Naive B cell (primary cell): ENCODE measurements around the gene SP140. TPM values are rescaled to one million over a fixed set of nuclear protein-coding genes. Genes with fewer than 3 reads are reported as not detected.

Experiments
- ATAC-seq, 2 donors: fragments of 150-1000 bp; cut with Tn5 transposase; 2 replicates each; pipeline ENCODE4 v1.10.0; 2021; ENCODE audit warnings: low read depth in 2 of 2, mild to moderate bottlenecking in 2 of 2, moderate library complexity in 2 of 2
- DNase-seq: peaks from one replicate; pipeline ENCODE4 v3.0.0; 2022
- H3K27ac Mint-ChIP-seq, 6 donors: one replicate each; pipeline ENCODE4 v1.8.0; 2020 to 2022; ENCODE audit warnings: mild to moderate bottlenecking in 6 of 6, mixed read lengths in 6 of 6, moderate library complexity in 5 of 6, inconsistent platforms in 2 of 6
- H3K27me3 Mint-ChIP-seq, 3 donors: one replicate each; pipeline ENCODE4 v1.8.0; 2021 to 2022; ENCODE audit warnings: mixed read lengths in 3 of 3, mild to moderate bottlenecking in 1 of 3
- H3K36me3 Mint-ChIP-seq, 2 donors: one replicate each; pipeline ENCODE4 v1.8.0; 2020 to 2022; ENCODE audit warnings: mixed read lengths in 2 of 2, inconsistent platforms in 1 of 2, mild to moderate bottlenecking in 1 of 2
- H3K4me1 Mint-ChIP-seq, 3 donors: one replicate each; pipeline ENCODE4 v1.8.0; 2020 to 2022; ENCODE audit warnings: mixed read lengths in 3 of 3, inconsistent platforms in 1 of 3, mild to moderate bottlenecking in 1 of 3, moderate library complexity in 1 of 3
- H3K4me3 Mint-ChIP-seq, 8 donors: one replicate each; pipeline ENCODE4 v1.8.0; 2020 to 2022; ENCODE audit warnings: mild to moderate bottlenecking in 8 of 8, mixed read lengths in 8 of 8, moderate library complexity in 8 of 8, inconsistent platforms in 2 of 8
- H3K9me3 Mint-ChIP-seq, 7 donors: one replicate each; pipeline ENCODE4 v1.8.0; 2020 to 2022; ENCODE audit warnings: mixed read lengths in 7 of 7, mild to moderate bottlenecking in 5 of 7, inconsistent platforms in 2 of 7, moderate library complexity in 1 of 7
- polyA plus RNA-seq, 6 donors: library from polyadenylated mRNA; unstranded; fragments of 300-500 nt; fragmentation: Illumina TruSeq; gene quantifications; one replicate each; pipeline ENCODE4 v1.2.3, GENCODE V29; 2021; ENCODE audit warnings: low read depth in 6 of 6

SP140 gene
- 10 to 100 TPM; 65.4 to 95.3 (median 76.7) TPM for polyA plus RNA-seq

DNA sequence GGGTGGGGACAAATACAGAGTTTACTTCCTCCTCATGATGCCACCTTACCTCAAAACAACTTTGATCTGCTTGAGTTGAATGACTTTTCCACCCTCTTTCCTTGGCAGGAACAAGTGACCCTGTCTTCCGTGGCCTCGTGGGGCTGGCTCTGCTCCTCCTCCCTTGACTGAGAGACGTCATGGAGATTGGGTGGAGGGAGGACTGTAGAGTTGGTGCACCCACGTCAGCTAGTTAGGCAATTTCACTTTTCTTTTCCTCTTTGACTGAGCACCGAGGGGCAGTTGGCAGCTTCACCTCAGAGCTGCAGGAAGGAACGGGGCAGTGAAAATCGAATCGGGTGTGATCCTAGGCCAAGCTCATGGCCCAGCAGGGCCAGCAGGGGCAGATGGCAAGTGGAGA lies at the start of gene SP140:
SP140 (plus strand) TSS at position 251 of the 400 bp plus-strand sequence; CDS start at position 360, 109 bp downstream.
- Mint-ChIP-seq H3K27me3 (no peaks in the 10 kb centered on the region), H3K27ac (peak within 1 kb of the TSS; percentile 95 to 99 (median 99)), H3K4me1 (peaks cover 58 to 88% (median 81%) of the 10 kb centered on the region in 3 donors), H3K4me3 (peak within 1 kb of the TSS; percentile 92 to 99 (median 95)), H3K36me3 (peaks cover 8 to 9% of the 10 kb centered on the region in 2 donors), H3K9me3 (peaks cover 0 to 8% (median 5%) of the 10 kb centered on the region in 7 donors)
- peak; percentile 88 for DNase-seq
- ATAC-seq = peak; percentile 79 to 80

DNA sequence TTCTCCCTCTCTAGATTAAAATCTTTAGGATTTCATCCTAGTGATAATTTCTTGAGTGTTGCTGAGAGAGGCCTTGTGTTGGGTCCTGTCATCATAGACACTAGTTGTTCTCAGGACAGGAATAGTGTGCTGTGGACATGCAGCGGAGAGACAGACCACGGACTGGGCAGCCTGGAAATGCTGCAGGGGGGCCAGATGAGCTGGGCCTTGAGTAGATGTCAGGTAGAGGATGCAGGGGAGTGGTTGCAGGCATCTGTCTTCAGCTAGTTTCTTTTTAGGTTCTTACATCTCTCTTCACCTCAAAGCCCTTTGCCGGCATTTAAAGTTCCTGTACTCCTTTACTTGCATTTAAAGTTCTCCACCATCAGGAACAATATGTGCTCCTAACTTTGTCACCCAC lies 48.5 kb upstream of the SP140 start:
- Mint-ChIP-seq H3K36me3 (peaks cover 40 to 57% of the 10 kb centered on the region in 2 donors), H3K27me3 (no peaks in the 10 kb centered on the region), H3K4me1 (peaks cover 0 to 9% (median 5%) of the 10 kb centered on the region in 3 donors), H3K9me3 (peaks cover 0 to 1% (median 0%) of the 10 kb centered on the region in 7 donors), H3K4me3 (peak overlapping the region in 1 of 8 donors; percentile 66), H3K27ac (peak overlapping the region in 2 of 6 donors; percentile 65 to 80)
- ATAC-seq (no peak), DNase-seq (no peak)

DNA sequence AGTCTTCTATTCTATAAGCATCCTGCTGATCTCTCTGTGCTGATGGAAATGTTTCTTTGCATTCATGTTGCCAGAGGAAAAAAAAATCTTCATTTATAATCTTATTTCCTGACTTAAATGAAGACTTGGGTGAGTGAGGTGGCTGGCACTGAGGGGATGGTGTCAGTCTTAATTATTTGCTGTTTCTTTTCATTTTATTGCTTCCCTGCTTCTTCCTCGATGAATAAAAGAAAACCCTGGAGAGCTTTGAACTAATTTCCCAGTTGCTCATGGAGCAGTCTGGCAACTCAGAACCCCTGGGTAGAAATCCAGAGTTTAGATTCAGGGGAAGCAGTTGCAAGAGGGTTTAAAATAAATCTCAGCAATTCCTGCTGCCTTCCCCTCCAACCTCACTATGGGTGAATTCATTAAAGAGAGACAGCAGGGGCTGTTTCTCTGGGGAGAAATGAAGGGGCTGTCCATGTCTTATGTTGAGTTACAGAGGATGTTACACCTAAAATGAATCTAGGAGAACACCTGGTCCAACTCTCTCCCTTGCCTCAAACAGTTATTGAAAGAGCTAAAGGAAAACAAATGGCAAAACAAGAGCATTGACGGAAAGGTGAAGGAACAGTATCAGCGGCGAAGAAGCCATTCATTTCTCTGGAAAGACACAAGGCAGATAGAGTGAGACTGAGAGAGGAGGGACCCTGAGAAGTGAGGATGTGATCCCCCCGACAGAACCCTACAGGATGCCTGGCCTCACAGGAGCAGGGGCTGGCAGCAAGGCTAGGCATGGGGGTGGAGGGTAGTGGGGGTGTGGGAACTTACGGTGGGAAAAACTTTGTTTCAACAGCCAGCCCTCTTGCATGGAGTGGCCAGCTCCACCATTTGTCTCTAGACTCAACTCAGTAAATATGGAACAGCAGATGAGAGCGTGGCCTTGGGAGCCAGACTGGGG lies 46.7 kb upstream of the SP140 start:
- no peak overlapping the region for H3K4me3 Mint-ChIP-seq
- H3K4me1 Mint-ChIP-seq = peaks cover 0 to 9% (median 5%) of the 10 kb centered on the region in 3 donors
- H3K27me3 Mint-ChIP-seq = no peaks in the 10 kb centered on the region
- ATAC-seq = no peak
- H3K36me3 Mint-ChIP-seq = peaks cover 50 to 71% of the 10 kb centered on the region in 2 donors
- no peak for DNase-seq
- H3K9me3 Mint-ChIP-seq = peaks cover 0 to 2% (median 0%) of the 10 kb centered on the region in 7 donors
- peak overlapping the region in 3 of 6 donors; percentile 18 to 76 (median 36) for H3K27ac Mint-ChIP-seq

DNA sequence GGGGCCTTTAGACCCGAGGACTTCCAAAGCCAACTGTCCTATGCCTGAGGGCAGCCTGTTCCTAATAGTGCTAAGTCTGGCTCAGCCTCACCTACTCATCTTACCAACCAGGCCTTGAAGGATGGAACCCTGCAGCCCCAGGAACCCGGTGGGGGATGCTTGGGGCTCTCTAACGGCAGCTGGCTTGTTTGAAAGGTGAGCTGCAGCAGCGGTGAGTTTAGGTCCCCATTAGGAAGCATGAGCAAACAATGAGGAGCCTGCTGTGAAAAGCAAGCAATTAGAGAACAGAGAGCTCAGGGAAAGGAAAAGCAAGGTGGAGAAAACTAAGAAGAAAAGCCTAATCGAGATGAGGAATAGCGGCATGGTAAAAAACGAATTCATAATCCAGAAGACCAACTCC lies 45.6 kb upstream of the SP140 start:
- Mint-ChIP-seq H3K27ac (peak overlapping the region in 2 of 6 donors; percentile 12 to 76), H3K36me3 (peaks cover 50 to 73% of the 10 kb centered on the region in 2 donors), H3K4me1 (peaks cover 0 to 9% (median 5%) of the 10 kb centered on the region in 3 donors), H3K4me3 (no peak overlapping the region), H3K9me3 (peaks cover 0 to 2% (median 0%) of the 10 kb centered on the region in 7 donors), H3K27me3 (no peaks in the 10 kb centered on the region)
- ATAC-seq = no peak
- DNase-seq = no peak

DNA sequence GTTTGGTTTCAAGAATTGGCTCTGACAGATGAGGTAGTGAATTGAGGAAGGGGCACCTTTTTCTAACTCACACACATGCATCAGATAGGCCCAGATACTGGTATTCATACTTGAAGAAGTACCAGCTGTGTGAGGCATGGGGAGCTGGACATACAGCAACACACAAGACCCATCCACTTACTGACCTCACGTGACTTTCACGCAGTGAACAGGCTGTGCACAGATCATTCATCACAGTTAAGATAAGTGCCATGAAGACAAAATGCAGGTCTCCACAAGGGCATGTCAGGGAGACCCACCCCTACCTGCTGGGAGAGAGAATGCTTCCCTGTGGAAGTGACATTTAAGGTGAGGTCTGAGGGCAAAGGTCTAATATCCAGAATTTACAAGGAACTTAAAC lies 44.3 kb upstream of the SP140 start:
- Mint-ChIP-seq H3K4me1 (peaks cover 5 to 12% (median 10%) of the 10 kb centered on the region in 3 donors), H3K36me3 (peaks cover 57 to 78% of the 10 kb centered on the region in 2 donors), H3K4me3 (peak overlapping the region in 1 of 8 donors; percentile 42), H3K27me3 (no peaks in the 10 kb centered on the region), H3K27ac (peak overlapping the region in 1 of 6 donors; percentile 46), H3K9me3 (peaks cover 0 to 2% (median 0%) of the 10 kb centered on the region in 7 donors)
- DNase-seq (no peak), ATAC-seq (no peak)

DNA sequence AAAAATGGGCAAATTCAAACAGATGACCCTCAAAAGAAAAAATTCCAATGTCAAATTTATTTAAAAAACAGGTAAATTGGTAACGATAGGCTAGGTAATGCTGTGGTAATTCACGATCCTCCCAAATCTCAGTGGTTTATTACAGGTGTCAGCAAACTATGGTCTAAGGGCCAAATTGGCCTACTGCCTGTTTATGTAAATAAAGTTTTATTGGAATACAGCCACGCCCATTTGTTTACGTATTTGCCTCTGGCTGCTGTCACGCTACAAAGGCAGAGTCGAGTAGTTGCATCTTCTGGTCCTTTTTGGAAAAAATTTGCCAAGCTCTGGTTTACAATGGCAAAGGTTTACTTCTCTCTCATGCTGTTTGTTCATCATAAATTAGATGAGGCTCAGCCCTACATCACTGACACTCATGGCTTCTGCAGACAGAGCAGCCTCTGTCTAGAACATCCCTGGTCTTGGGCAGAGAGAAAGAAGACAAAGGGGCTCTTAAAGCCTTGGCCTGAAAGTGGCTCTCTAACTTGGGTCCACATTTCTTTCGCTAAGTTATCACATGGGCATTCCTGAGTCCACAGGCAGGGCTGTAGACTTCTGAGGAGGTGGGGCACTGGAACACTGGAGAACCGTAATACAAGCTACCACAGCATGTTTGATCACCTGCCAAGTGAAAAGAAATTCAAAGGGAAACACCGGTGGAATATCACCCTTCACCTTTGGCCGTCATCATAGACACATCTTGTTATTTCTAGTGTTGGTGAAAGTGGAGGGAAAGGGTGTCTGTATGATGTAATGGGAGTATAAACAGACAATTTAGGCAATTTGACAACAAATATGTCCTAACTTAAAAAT lies 40.6 kb upstream of the SP140 start:
- peaks cover 63 to 64% of the 10 kb centered on the region in 2 donors for H3K36me3 Mint-ChIP-seq
- H3K4me3 Mint-ChIP-seq = no peak overlapping the region
- no peak for DNase-seq
- H3K27ac Mint-ChIP-seq = peak overlapping the region in 4 of 6 donors; percentile 13 to 70 (median 44)
- peaks cover 0 to 2% (median 0%) of the 10 kb centered on the region in 7 donors for H3K9me3 Mint-ChIP-seq
- H3K27me3 Mint-ChIP-seq = no peaks in the 10 kb centered on the region
- no peak for ATAC-seq
- H3K4me1 Mint-ChIP-seq = peaks cover 10 to 12% (median 10%) of the 10 kb centered on the region in 3 donors

DNA sequence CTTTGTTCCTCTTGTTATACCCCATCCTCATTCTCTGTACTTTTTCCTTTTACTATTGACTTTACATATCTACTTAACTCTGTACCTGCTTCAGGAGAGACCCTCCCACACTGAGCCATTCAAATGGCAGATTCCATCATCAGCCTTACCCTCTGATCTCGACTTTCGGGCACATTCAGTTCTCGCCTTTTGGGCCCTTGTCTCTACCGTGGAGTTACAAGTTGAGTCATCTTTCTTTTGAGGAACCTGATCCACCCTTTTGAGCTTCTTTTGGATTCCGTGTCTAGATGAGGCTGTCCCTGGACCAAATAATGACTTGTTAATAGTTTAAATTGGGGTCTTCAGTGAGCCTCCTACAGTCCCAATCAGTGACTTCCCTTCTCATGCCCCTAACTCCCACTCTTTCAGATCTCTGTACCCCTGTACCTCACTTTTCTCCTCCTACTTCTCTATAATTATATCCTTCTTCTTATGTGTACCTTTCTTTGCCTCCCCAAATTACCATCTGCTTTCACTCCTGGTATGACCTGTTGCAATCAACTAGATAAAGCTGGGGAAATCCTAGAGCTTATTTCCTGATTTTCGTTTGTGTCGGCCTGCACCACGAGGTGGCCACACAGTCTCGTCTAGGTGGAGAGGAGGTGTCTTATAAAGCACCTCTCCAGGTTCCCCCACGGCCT lies 23.0 kb upstream of the SP140 start:
- Mint-ChIP-seq H3K4me3 (peak overlapping the region; percentile 22 to 79 (median 65)), H3K27me3 (no peaks in the 10 kb centered on the region), H3K27ac (peak overlapping the region in 5 of 6 donors; percentile 84 to 96 (median 94)), H3K4me1 (peaks cover 33 to 41% (median 35%) of the 10 kb centered on the region in 3 donors), H3K9me3 (no peaks in the 10 kb centered on the region), H3K36me3 (peaks cover 25 to 27% of the 10 kb centered on the region in 2 donors)
- ATAC-seq (peak; percentile 47 to 57), DNase-seq (peak; percentile 48)

DNA sequence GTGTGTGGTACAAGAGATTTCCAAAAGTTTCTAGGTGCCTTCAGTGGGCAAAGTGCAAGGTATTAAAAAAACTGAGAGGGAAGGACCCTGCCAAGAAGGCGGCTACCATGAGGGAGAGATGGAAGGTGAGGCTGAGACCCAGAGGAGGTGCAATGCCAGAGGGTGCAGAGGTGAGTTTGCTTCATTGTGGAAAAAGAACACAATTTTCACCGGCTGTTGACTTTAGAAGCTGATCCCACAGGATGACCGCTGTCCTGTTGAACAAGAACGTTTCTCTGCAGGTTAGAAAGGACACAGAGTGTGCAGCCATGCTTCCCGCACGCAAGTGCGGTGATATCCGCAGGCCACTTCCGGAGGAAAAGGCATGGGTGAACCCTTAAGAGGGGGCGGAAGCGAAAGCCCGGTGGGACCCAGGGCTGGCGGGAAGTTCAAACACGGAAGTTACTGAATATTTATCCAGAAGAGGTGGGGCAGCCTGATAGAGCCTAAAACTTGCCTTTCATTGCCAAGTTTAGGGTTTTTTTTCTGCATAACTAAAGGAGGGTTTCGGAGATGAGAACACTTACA lies 22.3 kb upstream of the SP140 start:
- no peaks in the 10 kb centered on the region for H3K9me3 Mint-ChIP-seq
- peaks cover 25 to 27% of the 10 kb centered on the region in 2 donors for H3K36me3 Mint-ChIP-seq
- peaks cover 33 to 41% (median 35%) of the 10 kb centered on the region in 3 donors for H3K4me1 Mint-ChIP-seq
- no peaks in the 10 kb centered on the region for H3K27me3 Mint-ChIP-seq
- peak overlapping the region in 5 of 6 donors; percentile 84 to 96 (median 94) for H3K27ac Mint-ChIP-seq
- DNase-seq = peak; percentile 24
- H3K4me3 Mint-ChIP-seq = peak overlapping the region; percentile 22 to 79 (median 65)
- peak; percentile 8 to 35 for ATAC-seq

DNA sequence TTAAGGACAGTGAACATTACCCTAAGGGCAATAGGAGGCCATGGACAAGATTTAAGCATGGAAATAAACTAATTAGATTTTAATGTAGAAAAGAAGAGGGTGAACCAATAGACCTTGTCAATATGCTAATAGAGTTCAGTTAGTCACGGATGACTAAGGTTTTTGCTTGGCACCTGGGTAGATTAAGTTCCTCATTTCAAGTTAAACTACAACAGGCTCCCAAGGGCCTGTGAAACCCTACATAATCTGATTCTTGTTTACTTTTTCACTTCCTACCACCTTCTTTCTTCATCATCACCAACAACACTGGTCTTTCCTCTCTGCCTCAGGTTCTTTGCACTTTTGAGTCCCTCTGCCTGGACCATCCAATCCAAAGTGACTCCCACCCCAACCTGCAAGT lies 20.5 kb upstream of the SP140 start:
- peak; percentile 85 for ATAC-seq
- peak overlapping the region; percentile 23 to 88 (median 73) for H3K4me3 Mint-ChIP-seq
- H3K4me1 Mint-ChIP-seq = peaks cover 33 to 41% (median 35%) of the 10 kb centered on the region in 3 donors
- H3K9me3 Mint-ChIP-seq = no peaks in the 10 kb centered on the region
- no peaks in the 10 kb centered on the region for H3K27me3 Mint-ChIP-seq
- H3K27ac Mint-ChIP-seq = peak overlapping the region in 5 of 6 donors; percentile 86 to 98 (median 96)
- peaks cover 25 to 27% of the 10 kb centered on the region in 2 donors for H3K36me3 Mint-ChIP-seq
- peak; percentile 77 for DNase-seq

DNA sequence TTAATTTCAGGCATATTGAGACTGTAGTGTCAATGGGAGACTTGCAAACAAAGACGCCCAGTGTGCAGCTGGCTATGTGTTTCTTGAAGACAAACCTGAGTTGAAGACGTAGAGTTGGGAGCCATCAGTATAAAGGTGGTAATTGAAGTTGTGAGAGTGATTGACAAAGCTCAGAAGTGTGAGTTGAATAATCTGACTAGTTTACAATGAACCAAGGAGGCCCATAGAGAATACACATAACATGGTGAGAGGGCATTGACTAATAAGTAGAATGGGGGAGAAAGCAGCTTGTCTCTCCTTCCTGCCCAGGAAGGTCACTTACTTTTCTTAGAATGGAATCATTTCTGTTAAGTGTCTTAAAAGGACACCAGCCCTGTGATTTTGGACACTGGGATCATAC lies 19.8 kb upstream of the SP140 start:
- Mint-ChIP-seq H3K27me3 (no peaks in the 10 kb centered on the region), H3K4me1 (peaks cover 33 to 41% (median 35%) of the 10 kb centered on the region in 3 donors), H3K9me3 (no peaks in the 10 kb centered on the region), H3K36me3 (peaks cover 25 to 27% of the 10 kb centered on the region in 2 donors), H3K4me3 (peak overlapping the region in 7 of 8 donors; percentile 26 to 88 (median 75)), H3K27ac (peak overlapping the region in 5 of 6 donors; percentile 86 to 98 (median 96))
- ATAC-seq (no peak), DNase-seq (no peak)

DNA sequence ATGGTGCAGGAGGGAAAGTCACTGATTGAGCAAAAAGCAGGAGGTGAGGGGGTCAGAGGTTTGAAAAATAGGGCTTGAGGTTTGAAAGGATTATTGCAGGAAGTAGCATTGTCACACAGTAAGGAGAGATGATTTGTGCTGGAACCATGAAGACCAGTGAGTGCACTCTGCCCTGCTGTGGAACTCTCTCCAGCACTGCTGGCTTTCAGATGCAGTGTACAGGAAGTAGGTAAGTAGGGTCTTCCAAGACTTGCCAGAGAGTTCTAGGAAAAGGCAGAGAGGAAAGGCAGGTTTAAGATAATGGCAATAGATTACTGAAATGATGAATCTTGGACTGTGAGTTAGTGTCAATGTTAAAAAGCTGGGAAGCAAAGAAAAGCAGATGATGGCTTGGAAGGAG lies 17.0 kb upstream of the SP140 start:
- Mint-ChIP-seq H3K9me3 (no peaks in the 10 kb centered on the region), H3K27ac (no peak overlapping the region), H3K36me3 (peaks cover 23 to 33% of the 10 kb centered on the region in 2 donors), H3K4me1 (peaks cover 27 to 43% (median 42%) of the 10 kb centered on the region in 3 donors), H3K4me3 (no peak overlapping the region), H3K27me3 (no peaks in the 10 kb centered on the region)
- no peak for DNase-seq
- no peak for ATAC-seq

DNA sequence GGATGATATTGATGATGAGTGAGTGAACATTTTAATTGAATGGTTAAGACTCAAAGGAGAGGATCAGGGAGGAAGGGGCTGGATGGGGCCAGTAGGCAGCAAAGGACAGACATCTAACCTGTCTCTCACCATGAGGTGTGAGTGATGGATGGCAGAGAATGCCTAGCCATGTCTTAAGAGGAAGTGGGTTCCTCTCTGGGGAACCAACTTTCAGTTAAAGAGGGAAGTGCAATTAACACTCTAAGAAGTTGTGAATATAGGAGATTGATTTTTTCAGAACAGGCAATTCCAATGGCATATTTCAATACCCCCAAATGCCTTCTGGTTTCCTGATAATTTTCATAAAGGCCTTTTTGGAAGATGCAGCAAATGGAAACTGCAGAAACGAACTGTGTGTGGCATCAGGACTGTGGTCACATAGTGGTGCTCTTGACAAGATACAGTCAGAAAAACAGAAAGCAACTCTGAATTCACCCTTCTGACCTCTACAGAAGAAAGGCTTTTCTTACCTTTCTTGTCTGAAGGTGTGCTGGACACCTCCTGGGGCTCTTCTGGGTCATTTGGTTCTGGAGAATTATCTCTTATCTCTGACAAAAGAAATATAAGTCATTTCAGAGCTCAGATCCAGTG lies 16.0 kb upstream of the SP140 start:
- Mint-ChIP-seq H3K4me3 (no peak overlapping the region), H3K27me3 (no peaks in the 10 kb centered on the region), H3K27ac (no peak overlapping the region), H3K36me3 (peaks cover 28 to 42% of the 10 kb centered on the region in 2 donors), H3K9me3 (no peaks in the 10 kb centered on the region), H3K4me1 (peaks cover 34 to 49% (median 42%) of the 10 kb centered on the region in 3 donors)
- DNase-seq (peak; percentile 74), ATAC-seq (peak; percentile 81 to 83)
